HepG2 (cell line): ENCODE results near the gene SLCO6A1. TPM values are rescaled to one million over a fixed set of nuclear protein-coding genes. Genes with fewer than 3 reads are reported as not detected.

Experiments
- ELF3 ChIP-seq: IDR thresholded peaks from 2 replicates; pipeline ENCODE4 v1.6.1; 2016; ENCODE audit warnings: missing genetic modification reagents, missing compliant biosample characterization
- ESRRA ChIP-seq: sonication (generic); formaldehyde crosslinking; IDR thresholded peaks from 2 replicates; pipeline ENCODE4 v1.5.1; 2020; ENCODE audit warnings: mild to moderate bottlenecking, low read depth, missing genetic modification reagents
- NCOA1 ChIP-seq: sonication (generic); formaldehyde crosslinking; IDR thresholded peaks from 2 replicates; pipeline ENCODE4 v1.9.0; 2021; ENCODE audit warnings: missing genetic modification reagents
- polyA plus RNA-seq, 8 experiments: library from polyadenylated mRNA; depleted of rRNA in 3 of 8; stranded (reverse) in 7 of 8; unstranded in 1 of 8; fragments of >200 nt; fragmentation: Illumina TruSeq in 4 of 8; extraction: Trizol in 4 of 8; gene quantifications; 2 replicates each; pipeline versions ENCODE4 v1.2.1 to v1.2.3, GENCODE V29; 2011 to 2016; ENCODE audit warnings: low read depth in 4 of 8, missing spikeins in 1 of 8, mixed read lengths in 1 of 8; ENCODE audit not compliant: insufficient read depth in 1 of 8
- total RNA-seq, 5 experiments: library from RNA; depleted of rRNA; stranded (reverse); fragments of >200 nt; fragmentation: Illumina TruSeq; extraction: Trizol; gene quantifications; 2 replicates each; pipeline ENCODE4 v1.2.3, GENCODE V29; 2016; ENCODE audit warnings: low read depth in 1 of 5
- TF ChIP-seq, protein P1 (sequence below), 2 experiments: fragments of 450-650 bp in 1 of 2; sonication (generic) in 1 of 2; formaldehyde crosslinking in 1 of 2; IDR thresholded peaks; 2 replicates each; pipeline versions ENCODE4 v1.6.1 to v1.8.0; 2016 to 2022; ENCODE audit warnings: antibody characterized with exemption in 1 of 2, mild to moderate bottlenecking in 1 of 2, missing genetic modification reagents in 1 of 2
- TF ChIP-seq, protein P2 (sequence below): sonication (generic); formaldehyde crosslinking; IDR thresholded peaks from 2 replicates; pipeline ENCODE4 v1.4.0; 2020; ENCODE audit warnings: missing genetic modification reagents; ENCODE audit errors: not compliant biosample characterization
- TF ChIP-seq, protein P3 (sequence below): sonication (generic); formaldehyde crosslinking; IDR thresholded peaks from 2 replicates; pipeline ENCODE4 v1.9.0; 2021; ENCODE audit warnings: missing genetic modification reagents, mild to moderate bottlenecking, borderline replicate concordance

Gene SLCO6A1
- total and polyA plus RNA-seq, 2 of the 13 experiments (the other 11 are each of a cell fraction or from before 2014, with no cell fraction given): 0.31 to 0.48 TPM

DNA sequence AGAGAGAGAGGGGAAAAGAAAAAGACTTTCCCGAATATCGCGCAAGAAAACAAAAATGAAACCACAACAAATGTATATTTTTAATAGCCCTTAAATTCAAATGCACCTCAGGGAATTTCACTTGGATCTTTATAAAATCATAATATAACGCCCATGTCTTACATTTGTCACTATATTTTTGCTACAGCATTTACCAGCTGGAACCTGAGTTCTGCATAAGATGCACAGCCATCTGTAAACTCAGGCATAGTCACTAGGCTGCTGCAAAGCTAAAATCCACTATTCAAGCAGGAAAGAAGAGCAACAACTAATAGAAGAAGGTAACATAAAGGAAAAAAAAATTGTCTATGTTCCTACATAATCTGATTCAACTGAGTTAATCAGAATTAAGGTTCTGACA lies 30.6 kb upstream of the SLCO6A1 start (continued):
- TF ChIP-seq, protein P1, sequence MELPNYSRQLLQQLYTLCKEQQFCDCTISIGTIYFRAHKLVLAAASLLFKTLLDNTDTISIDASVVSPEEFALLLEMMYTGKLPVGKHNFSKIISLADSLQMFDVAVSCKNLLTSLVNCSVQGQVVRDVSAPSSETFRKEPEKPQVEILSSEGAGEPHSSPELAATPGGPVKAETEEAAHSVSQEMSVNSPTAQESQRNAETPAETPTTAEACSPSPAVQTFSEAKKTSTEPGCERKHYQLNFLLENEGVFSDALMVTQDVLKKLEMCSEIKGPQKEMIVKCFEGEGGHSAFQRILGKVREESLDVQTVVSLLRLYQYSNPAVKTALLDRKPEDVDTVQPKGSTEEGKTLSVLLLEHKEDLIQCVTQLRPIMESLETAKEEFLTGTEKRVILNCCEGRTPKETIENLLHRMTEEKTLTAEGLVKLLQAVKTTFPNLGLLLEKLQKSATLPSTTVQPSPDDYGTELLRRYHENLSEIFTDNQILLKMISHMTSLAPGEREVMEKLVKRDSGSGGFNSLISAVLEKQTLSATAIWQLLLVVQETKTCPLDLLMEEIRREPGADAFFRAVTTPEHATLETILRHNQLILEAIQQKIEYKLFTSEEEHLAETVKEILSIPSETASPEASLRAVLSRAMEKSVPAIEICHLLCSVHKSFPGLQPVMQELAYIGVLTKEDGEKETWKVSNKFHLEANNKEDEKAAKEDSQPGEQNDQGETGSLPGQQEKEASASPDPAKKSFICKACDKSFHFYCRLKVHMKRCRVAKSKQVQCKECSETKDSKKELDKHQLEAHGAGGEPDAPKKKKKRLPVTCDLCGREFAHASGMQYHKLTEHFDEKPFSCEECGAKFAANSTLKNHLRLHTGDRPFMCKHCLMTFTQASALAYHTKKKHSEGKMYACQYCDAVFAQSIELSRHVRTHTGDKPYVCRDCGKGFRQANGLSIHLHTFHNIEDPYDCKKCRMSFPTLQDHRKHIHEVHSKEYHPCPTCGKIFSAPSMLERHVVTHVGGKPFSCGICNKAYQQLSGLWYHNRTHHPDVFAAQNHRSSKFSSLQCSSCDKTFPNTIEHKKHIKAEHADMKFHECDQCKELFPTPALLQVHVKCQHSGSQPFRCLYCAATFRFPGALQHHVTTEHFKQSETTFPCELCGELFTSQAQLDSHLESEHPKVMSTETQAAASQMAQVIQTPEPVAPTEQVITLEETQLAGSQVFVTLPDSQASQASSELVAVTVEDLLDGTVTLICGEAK (IDR thresholded peaks at IDR 0.05): no peak
- TF ChIP-seq, protein P1 (CRISPR knock-in tag; IDR thresholded peaks at IDR 0.05): no peak
- TF ChIP-seq, protein P2, sequence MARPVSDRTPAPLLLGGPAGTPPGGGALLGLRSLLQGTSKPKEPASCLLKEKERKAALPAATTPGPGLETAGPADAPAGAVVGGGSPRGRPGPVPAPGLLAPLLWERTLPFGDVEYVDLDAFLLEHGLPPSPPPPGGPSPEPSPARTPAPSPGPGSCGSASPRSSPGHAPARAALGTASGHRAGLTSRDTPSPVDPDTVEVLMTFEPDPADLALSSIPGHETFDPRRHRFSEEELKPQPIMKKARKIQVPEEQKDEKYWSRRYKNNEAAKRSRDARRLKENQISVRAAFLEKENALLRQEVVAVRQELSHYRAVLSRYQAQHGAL (CRISPR knock-in tag): no peak
- TF ChIP-seq ELF3 (CRISPR knock-in tag) (no peak), ESRRA (CRISPR knock-in tag) (no peak), NCOA1 (CRISPR knock-in tag) (no peak)
- TF ChIP-seq, protein P3, sequence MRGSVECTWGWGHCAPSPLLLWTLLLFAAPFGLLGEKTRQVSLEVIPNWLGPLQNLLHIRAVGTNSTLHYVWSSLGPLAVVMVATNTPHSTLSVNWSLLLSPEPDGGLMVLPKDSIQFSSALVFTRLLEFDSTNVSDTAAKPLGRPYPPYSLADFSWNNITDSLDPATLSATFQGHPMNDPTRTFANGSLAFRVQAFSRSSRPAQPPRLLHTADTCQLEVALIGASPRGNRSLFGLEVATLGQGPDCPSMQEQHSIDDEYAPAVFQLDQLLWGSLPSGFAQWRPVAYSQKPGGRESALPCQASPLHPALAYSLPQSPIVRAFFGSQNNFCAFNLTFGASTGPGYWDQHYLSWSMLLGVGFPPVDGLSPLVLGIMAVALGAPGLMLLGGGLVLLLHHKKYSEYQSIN (CRISPR knock-in tag): no peak
